Vagina (tissue), 2 donors: ENCODE measurements around the gene MRTFA.

ENCODE experiments used
- CTCF ChIP-seq, 3 experiments: fragments of 450-650 bp in 2 of 3; fragments of 200-600 bp in 1 of 3; sonication (generic) in 1 of 3; IDR thresholded peaks; one replicate each; pipeline ENCODE4 v1.5.1; 2017 to 2019; ENCODE audit warnings: antibody characterized with exemption in 3 of 3, mild to moderate bottlenecking in 2 of 3, moderate library complexity in 2 of 3
- POLR2A ChIP-seq, 2 donors: fragments of 450-650 bp; IDR thresholded peaks; one replicate each; pipeline ENCODE4 v1.6.1; 2017; ENCODE audit warnings: antibody characterized with exemption in 2 of 2, mild to moderate bottlenecking in 2 of 2, moderate library complexity in 2 of 2
- POLR2AphosphoS5 ChIP-seq, 2 donors: sonication (generic); formaldehyde crosslinking; IDR thresholded peaks; one replicate each; pipeline ENCODE4 v1.9.0; 2017; ENCODE audit warnings: antibody characterized with exemption in 2 of 2, mild to moderate bottlenecking in 2 of 2, low read depth in 1 of 2; ENCODE audit not compliant: insufficient read depth in 1 of 2

GRCh38 chr22:40499209-40499623 lies 137.3 kb downstream of the MRTFA start:
- TF ChIP-seq CTCF (IDR thresholded peaks at IDR 0.05) (no peak), POLR2A (IDR thresholded peaks at IDR 0.05) (no peak), POLR2AphosphoS5 (IDR thresholded peaks at IDR 0.05; ENCODE audit: insufficient read depth in 1 of 2, low read depth in 1 of 2) (peak; percentile 36 to 45)
